ENCODE results near the gene CFP.
"Not testable (repeated sequence)": the region's sequence is repeated elsewhere in the genome, so short reads cannot be mapped to it uniquely, and the experiment has no call there.

Gene CFP

GRCh38 chrX:47629419-47630200, at the start of gene CFP:
TSS of gene CFP (minus strand) at chrX:47629930. CDS start at chrX:47629844, 86 bp downstream.
- no peak for DNase-seq

GRCh38 chrX:47675959-47676859, 46.5 kb upstream of the CFP start:
- DNase-seq: not testable (repeated sequence)

- no peak for DNase-seq
These were observed 45.0 kb upstream of the CFP start for GRCh38 chrX:47674776-47675175.

- DNase-seq: not testable (repeated sequence)
These were observed 36.1 kb upstream of the CFP start for GRCh38 chrX:47665797-47666196.

- no peak for DNase-seq
These were observed 35.0 kb upstream of the CFP start for GRCh38 chrX:47664737-47665136.

- DNase-seq: peak; percentile 80
These were observed 32.5 kb upstream of the CFP start for GRCh38 chrX:47662144-47662657.

- no peak for DNase-seq
These were observed 31.8 kb upstream of the CFP start for GRCh38 chrX:47661539-47661938.

GRCh38 chrX:47659421-47659726, 29.6 kb upstream of the CFP start:
- no peak for DNase-seq

GRCh38 chrX:47658684-47659420, 29.1 kb upstream of the CFP start, which contains the start of gene UXT:
TSS of gene UXT (minus strand) at chrX:47659180. CDS start at chrX:47658927, 253 bp downstream.
- DNase-seq: peak; percentile 87

GRCh38 chrX:47658301-47658683, 28.6 kb upstream of the CFP start:
- no peak for DNase-seq

GRCh38 chrX:47651043-47651905, 21.5 kb upstream of the CFP start:
- DNase-seq: no peak

GRCh38 chrX:47650164-47651042, 20.7 kb upstream of the CFP start, which contains the start of gene ELK1:
TSS of gene ELK1 (minus strand) at chrX:47650563. CDS start at chrX:47641441, 9,122 bp downstream.
- peak; percentile 96 for DNase-seq

- no peak for DNase-seq
These were observed 20.0 kb upstream of the CFP start for GRCh38 chrX:47649781-47650163.

GRCh38 chrX:47649271-47649670, 19.5 kb upstream of the CFP start:
- DNase-seq: no peak

GRCh38 chrX:47648376-47648775, 18.6 kb upstream of the CFP start:
- no peak for DNase-seq

- DNase-seq: no peak
These were observed 16.9 kb upstream of the CFP start for GRCh38 chrX:47646636-47647035.

- peak; percentile 5 for DNase-seq
These were observed 15.8 kb upstream of the CFP start for GRCh38 chrX:47645530-47645929.

- no peak for DNase-seq
These were observed 14.9 kb upstream of the CFP start for GRCh38 chrX:47644557-47645091.

GRCh38 chrX:47643926-47644325, 14.2 kb upstream of the CFP start:
- no peak for DNase-seq

- no peak for DNase-seq
These were observed 9.1 kb upstream of the CFP start for GRCh38 chrX:47638816-47639215.

Measured in NCI-H226 (cell line).